ENCODE data around the gene B4GALNT4.
"Not testable (repeated sequence)": the region's sequence is repeated elsewhere in the genome, so short reads cannot be mapped to it uniquely, and the experiment has no call there.

The B4GALNT4 gene

GRCh38 chr11:335779-336658, 33.3 kb upstream of the B4GALNT4 start:
- no peak for DNase-seq

DNA sequence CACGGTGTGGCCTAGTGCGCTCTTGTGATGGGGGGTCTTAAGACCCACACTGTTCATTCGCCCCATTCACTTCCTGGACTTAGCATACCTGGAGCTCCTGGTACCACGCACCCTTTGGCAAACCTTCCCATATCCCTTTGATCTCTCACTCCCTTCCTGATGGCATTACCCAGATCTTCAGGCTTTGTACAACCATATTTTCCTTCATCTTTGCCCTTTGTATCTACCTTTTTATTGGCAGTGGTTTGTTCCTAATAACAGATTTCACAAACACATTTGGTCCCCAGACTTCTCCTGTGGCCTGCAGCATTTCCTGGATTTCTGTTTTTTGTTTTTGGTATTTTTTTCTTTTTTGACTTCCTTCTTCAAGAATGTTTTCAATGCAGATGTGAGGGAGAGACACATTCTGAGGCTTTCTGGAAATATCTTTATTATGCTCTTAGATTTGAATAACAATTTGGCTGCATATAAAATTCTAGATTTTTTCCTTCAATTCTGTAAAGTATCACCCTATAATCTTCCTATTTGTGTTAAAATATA, 32.6 kb upstream of the B4GALNT4 start:
- no peak for DNase-seq

GRCh38 chr11:337711-338110, 31.6 kb upstream of the B4GALNT4 start:
- no peak for DNase-seq

DNA sequence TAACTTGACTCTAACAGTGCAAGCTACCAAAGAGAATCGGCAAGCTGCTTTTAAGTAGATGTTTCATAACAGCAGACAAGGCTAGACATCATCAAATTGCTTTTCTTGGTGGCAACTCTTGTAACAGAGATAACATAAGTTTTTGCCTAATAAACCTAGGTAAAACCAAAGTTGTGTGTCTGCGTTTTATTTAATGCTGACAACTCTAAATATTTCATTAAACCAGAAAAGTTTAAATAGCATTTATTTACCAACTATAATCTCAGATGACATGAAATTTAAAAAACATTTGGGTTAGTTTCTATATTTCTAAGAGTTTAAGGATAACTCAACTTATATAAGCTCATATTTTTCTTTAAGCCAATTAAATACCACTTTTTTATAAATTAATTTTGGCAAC, 29.3 kb upstream of the B4GALNT4 start:
- DNase-seq: no peak

DNA sequence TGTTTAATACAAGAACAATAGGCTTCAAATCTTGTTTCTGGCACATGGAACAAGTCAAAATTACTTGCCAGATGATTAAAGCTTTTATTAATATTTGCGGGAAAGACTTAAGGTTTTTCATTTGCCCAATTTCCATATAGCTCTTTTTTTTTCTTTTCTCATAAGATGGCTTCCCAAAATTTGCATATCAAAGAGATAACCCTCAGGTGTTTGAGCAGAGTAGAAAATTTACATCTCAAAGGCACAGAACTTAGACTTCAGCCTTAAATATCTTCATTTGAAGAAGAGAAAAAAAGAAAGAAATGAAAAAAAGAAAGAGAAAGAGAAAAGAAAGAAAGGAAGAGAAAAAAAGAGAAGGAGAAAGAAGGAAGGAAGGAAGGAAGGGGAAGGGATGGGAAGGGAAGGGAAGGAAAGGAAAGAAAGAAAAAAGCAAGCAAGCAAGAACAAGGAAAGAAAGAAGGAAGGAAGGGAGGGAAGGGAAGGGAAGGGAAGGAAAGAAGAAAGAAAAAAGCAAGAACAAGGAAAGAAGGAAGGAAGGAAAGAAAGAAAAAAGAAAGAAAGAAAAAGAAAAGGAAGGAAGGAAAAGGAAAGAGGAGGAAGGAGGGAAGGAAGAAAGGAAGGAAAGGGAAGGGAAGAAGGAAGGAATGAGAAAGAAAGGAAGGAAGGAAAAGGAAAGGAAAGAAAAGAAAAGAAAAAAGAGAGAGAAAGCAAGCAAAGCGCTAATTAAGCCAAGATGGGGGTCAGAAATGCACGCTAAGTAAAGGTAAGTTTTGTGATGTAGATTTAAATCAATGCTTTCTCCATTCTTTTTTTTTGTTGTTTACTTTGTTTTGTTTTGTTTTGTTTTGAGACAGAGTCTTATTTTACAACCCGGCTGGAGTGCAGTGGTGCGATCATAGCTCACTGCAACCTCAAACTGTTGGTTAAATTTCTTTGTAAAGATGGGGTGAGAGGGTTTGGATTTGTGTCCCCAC, 28.5 kb upstream of the B4GALNT4 start:
- DNase-seq: no peak

DNA sequence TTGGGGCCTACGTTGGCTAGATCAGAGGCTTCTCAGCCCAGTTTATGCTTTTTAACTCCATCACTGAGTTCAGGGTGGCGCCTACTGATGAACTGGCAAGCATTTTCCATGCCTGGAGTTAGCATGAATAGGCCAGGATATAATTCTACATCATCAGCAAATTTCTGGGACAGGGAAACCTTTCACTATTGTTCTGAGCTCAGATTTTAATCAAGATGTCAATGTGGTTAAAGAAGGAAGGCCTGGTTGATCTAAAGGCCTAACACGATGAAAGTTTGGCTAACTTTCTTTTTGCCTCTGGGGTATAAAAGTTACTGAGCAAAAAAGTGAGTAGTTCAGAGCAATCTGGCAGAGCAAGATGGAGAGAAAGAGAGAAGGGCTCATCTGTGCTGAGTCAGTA, 27.0 kb upstream of the B4GALNT4 start:
- DNase-seq: no peak

DNA sequence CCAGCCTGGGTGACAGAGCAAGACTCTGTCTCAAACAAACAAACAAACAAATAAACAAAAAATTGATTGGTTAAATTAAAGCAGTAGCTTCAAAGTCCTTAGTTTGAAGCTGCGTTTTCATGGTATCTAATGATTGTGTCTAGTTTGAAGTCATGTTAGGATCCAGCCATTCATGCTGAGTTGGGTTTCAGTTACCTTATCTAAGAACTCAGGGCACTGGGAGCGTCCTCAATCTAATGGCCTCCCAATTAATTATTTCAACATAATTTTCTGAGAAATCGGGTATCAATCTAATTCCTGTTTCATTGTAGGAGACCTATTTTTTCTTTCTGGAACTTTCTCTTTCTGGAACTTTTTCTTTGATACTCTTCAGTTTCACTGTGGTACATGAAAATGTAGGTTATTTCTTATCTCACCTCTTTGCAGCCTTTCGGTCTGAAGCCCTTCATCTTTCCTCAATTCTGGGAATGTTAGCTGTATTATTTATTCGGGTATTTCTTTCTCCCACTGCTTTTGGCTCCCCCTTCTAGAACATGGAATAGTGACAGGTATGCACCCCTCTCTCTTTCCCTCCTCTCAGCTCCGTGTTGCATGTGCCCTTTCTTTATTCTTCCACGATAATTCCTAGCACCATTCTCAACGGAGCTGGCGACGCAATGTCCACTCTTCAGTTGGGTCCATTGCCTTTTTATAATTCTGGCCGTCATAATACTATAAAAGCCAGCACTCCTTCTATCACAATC, 24.3 kb upstream of the B4GALNT4 start:
- no peak for DNase-seq

- DNase-seq: no peak
Measured at GRCh38 chr11:346529-346928, 22.8 kb upstream of the B4GALNT4 start.

- DNase-seq: not testable (repeated sequence)
Measured at GRCh38 chr11:349270-349954, 19.9 kb upstream of the B4GALNT4 start.

DNA sequence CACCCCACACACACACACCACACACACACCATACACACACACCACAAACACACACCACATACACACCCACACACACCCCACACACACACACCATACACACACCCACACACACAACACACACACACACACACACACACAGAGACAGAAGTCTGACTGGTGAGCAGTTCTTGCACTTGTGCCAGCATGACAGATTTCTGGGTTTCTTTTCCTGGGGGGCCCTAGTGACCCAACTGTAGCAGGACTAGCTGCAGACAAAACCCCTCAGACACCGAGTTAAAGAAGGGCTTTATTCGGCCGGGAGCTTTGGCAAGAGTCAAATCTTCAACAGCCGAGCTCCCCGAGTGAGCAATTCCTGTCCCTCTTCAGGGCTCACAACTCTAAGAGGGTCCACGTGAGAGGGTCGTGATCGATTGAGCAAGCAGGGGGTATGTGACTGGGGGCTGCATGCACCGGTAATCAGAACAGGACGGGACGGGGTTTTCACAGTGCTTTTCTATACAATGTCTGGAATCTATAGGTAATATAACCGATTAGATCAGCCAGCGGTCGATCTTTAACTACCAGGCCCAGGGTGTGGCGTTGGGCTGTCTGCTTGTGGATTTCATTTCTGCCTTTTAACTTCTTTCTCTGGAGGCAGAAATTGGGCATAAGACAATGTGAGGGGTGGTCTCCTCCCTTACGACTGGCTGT, 19.1 kb upstream of the B4GALNT4 start:
- not testable (repeated sequence) for DNase-seq

DNA sequence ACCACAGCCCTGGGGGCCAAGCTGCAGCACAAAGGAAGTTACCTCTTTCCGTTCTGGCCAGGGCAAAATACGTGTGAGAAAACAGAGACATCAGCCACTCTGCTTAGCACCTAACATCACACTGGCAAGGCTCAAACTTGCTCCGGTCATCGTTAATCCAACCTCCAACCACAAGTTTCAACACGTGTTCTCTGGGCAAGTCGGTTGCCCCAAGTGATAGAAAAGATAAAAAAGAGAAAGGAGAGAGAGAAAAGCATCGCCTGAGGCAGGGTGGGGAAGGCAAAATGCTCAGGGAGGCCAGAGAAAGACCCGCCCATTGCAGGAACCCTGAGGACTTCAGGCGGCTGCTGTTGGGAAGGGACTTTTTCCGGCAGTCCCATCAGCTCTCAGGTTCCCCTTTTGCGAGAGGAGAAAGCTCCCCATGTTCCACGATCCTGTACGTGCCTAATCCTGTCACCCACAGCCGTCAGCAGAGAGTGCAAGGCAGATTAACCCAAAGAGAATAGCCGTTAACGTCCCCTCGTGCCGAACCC, 18.5 kb upstream of the B4GALNT4 start:
- no peak for DNase-seq

DNA sequence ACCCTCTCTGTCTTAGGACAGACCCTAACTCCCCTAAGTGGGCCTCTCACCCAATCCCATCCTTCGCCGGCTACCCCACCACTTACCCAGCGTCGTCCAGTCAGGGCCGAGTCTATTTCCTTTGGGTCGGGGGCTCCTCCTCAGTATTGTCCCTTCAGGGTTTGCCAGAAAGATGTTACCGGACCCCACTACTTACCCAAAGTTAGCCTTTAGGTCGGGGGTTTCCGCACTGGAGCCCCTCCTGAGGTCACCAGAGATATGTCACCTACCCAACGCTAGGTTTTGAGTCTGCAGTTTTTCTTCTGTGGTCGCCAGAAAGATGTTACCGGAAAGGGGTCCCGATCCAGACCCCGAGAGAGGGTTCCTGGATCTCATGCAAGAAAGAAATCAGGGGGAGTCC, 17.9 kb upstream of the B4GALNT4 start:
- no peak for DNase-seq

DNA sequence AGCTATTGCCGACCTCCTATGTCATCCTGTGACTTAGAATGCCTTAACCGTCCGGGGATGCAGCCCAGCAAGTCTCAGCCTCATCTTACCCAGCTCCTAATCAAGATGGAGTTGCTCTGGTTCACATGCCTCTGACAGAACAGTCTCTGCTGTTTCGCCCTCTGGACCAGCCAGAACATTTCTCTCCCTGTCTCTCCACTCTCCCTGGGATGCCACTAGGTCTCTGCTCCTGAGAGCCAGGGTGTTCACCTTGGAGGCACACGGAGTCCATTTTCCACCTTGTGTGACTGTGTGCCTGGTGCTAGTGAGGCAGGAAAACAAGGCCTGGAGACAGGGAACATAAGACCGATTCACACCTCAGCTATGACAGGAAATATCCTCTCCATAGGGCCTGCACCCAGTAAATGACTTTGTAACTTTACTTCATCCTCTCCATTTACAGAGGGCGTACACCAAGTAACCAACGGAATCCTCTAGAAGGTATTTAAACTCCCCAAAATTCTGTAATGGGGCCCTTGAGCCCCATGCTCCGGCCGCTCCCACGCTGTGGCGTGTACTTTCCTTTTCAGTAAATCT, 16.8 kb upstream of the B4GALNT4 start:
- DNase-seq: no peak

- DNase-seq: no peak
Measured at GRCh38 chr11:353179-353873, 16.0 kb upstream of the B4GALNT4 start.

DNA sequence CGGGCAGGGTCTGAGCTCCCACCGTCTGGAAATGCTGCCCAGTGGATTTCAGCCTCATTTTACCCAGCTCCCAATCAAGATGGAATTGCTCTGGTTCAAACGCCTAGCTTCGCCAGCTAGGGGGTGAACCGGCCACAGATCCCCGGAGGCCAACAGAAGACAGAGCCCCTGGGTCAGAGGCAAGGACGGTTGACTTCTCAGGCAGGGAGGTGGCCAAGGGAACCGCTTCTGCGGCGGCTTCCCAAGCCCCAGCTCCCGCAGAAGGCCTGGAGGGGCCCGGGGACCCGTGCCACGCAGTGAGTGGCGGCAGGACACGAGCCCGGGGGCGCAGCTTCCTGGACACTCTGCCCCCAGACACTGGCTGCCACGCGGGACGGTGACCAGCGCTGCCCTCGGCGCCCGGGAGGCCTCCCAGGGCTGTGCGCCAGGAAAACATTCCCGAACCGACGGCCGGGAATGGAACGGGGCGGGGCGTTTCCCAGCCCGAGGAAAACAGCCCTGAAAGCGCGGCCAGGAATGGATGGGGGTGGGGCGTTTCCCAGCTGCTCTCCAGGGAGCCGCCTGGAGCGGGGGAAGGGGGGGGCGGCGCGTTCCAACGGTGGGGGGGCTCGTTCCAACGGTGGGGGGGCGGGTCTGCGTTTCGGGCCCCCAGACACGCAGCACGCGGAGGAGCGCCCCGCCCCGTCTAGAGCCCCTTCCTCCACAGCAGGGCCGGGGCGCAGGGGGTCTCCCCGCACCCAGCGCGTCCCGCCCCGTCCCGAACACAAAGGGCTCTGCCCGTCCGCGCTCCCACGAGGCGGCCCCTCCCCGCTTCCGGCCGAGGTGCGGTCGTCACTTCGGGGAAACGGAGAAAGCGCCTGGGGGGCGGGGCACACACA, 13.5 kb upstream of the B4GALNT4 start:
- no peak for DNase-seq

- no peak for DNase-seq
Measured at GRCh38 chr11:356610-357009, 12.7 kb upstream of the B4GALNT4 start.

DNA sequence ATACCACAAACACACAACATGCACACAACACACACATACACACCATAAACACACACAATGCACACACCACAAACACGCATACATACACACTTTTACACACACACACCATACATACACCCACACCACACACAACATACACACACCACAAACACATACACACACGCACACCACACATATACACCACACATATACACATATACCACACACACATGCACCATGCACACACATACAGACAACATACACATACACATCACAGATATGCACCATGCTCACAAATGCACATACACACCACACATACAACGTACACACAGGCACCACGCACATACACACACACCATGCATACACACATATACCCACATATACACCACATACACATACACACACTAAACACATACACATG, 11.7 kb upstream of the B4GALNT4 start:
- no peak for DNase-seq

DNA sequence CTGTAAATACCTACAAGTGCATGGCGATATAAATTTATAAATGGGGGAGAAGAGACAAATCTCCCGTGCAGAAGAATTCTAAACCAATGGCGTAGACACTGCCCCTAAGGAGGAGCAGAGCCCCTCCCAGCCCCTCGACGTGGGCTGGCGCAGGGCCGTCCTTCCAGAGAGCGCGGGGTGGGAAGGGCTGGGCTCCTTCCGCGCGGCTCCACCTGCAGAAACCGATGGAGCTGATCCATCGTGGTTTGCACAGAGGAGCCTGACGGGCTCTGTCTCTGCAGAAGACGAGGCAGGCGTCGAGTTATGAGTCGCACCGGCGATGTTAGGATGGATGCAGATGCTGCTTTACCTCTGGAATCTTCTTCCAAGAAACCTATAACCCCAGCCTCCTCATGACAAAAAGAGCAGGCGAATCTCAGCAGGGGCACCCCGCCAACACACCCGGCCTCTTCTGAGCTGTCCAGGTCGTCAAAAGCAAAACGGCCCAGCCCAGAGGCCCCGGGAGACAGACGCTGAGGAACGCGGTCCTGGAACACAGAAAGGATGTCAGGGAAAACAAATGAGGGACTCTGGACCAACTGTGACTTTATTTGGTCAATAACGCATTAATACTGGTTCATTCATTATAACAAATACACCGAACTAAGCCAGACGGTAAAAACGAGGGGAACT, 11.0 kb upstream of the B4GALNT4 start:
- DNase-seq: no peak

All from DMS79 (cell line).